ENCODE measurements around the gene RRH. TPM values are rescaled to one million over a fixed set of nuclear protein-coding genes. Genes with fewer than 3 reads are reported as not detected.
"Not testable (repeated sequence)": the region's sequence is repeated elsewhere in the genome, so short reads cannot be mapped to it uniquely, and the experiment has no call there.

The RRH gene
- total RNA-seq, 1 donor from 2014 or later = not detected

- no peak for TF ChIP-seq CTCF (IDR thresholded peaks at IDR 0.05)
- Mint-ChIP-seq H3K9me3 (no peaks in the 10 kb centered on the region), H3K4me3 (no peak overlapping the region), H3K27ac (no peak overlapping the region), H3K27me3 (no peaks in the 10 kb centered on the region), H3K4me1 (no peaks in the 10 kb centered on the region), H3K36me3 (ENCODE audit: low read depth) (no peaks in the 10 kb centered on the region)
- DNase-seq (no peak), ATAC-seq (ENCODE audit: low read depth) (no peak)
- ChIA-PET POLR2A (no interaction called here), CTCF (no interaction called here)
- intact Hi-C loops (cut with micrococcal nuclease) = no loop called here
Observed at GRCh38 chr4:109850601-109851000, 22.8 kb downstream of the RRH start.

GRCh38 chr4:109859426-109860300, 31.9 kb downstream of the RRH start:
- H3K4me1 Mint-ChIP-seq; CTCF ChIA-PET; ATAC-seq (ENCODE audit: low read depth); H3K27ac Mint-ChIP-seq; H3K4me3 Mint-ChIP-seq; H3K36me3 Mint-ChIP-seq (ENCODE audit: low read depth); H3K27me3 Mint-ChIP-seq; intact Hi-C loops (cut with micrococcal nuclease); POLR2A ChIA-PET; DNase-seq: not testable (repeated sequence)
- peaks cover 20% of the 10 kb centered on the region for H3K9me3 Mint-ChIP-seq

- no peak for ATAC-seq (ENCODE audit: low read depth)
- H3K4me1 Mint-ChIP-seq = no peaks in the 10 kb centered on the region
- CTCF ChIA-PET = no interaction called here
- H3K4me3 Mint-ChIP-seq = no peak overlapping the region
- TF ChIP-seq CTCF (IDR thresholded peaks at IDR 0.05) = no peak
- POLR2A ChIA-PET = no interaction called here
- DNase-seq = no peak
- H3K27ac Mint-ChIP-seq = no peak overlapping the region
- H3K36me3 Mint-ChIP-seq (ENCODE audit: low read depth) = peaks cover 4% of the 10 kb centered on the region
- peaks cover 20% of the 10 kb centered on the region for H3K9me3 Mint-ChIP-seq
- no peaks in the 10 kb centered on the region for H3K27me3 Mint-ChIP-seq
- intact Hi-C loops (cut with micrococcal nuclease) = no loop called here
Observed at GRCh38 chr4:109861271-109861670, 33.5 kb downstream of the RRH start.

GRCh38 chr4:109861916-109862511, 34.2 kb downstream of the RRH start:
- no peak for ATAC-seq (ENCODE audit: low read depth)
- CTCF ChIA-PET = no interaction called here
- no peak for TF ChIP-seq CTCF (IDR thresholded peaks at IDR 0.05)

GRCh38 chr4:109864134-109864533, 36.4 kb downstream of the RRH start:
- Mint-ChIP-seq H3K27me3 (no peaks in the 10 kb centered on the region), H3K4me3 (no peak overlapping the region), H3K9me3 (peaks cover 11% of the 10 kb centered on the region), H3K36me3 (ENCODE audit: low read depth) (peaks cover 1% of the 10 kb centered on the region), H3K4me1 (no peaks in the 10 kb centered on the region), H3K27ac (no peak overlapping the region)
- no peak for ATAC-seq (ENCODE audit: low read depth)
- no peak for DNase-seq
- no peak for TF ChIP-seq CTCF (IDR thresholded peaks at IDR 0.05)
- CTCF ChIA-PET = no interaction called here
- POLR2A ChIA-PET = no interaction called here
- intact Hi-C loops (cut with micrococcal nuclease) = no loop called here

More at GRCh38 chr4:109861916-109862511, 34.2 kb downstream of the RRH start:
- Mint-ChIP-seq H3K27ac (no peak overlapping the region), H3K4me1 (no peaks in the 10 kb centered on the region), H3K36me3 (ENCODE audit: low read depth) (peaks cover 4% of the 10 kb centered on the region), H3K4me3 (no peak overlapping the region), H3K9me3 (peaks cover 20% of the 10 kb centered on the region), H3K27me3 (no peaks in the 10 kb centered on the region)
- no peak for DNase-seq
- intact Hi-C loops (cut with micrococcal nuclease) = no loop called here
- POLR2A ChIA-PET = no interaction called here
